Left lung (tissue), 10 donors: ENCODE data around the gene RPS6KB2. TPM values are rescaled to one million over a fixed set of nuclear protein-coding genes. Genes with fewer than 3 reads are reported as not detected.
A peak's percentile ranks its signal among the peaks of the same experiment; 100 is the strongest.

Experiments used
- ATAC-seq: fragments of 200-7000 bp; cut with Tn5 transposase; one replicate; pipeline ENCODE4 v1.9.1; 2020; ENCODE audit warnings: moderate library complexity
- DNase-seq, 4 donors: peaks; one replicate each; pipeline ENCODE4 v3.0.0-alpha.2; 2013 to 2020
- H3K27ac ChIP-seq, 2 donors: fragments of 200-600 bp; sonication (generic) in 1 of 2; one replicate each; pipeline versions ENCODE4 v1.5.0 to v1.8.0; 2020 to 2021
- H3K27me3 ChIP-seq, 2 donors: fragments of 200-600 bp; sonication (generic) in 1 of 2; one replicate each; pipeline versions ENCODE4 v1.5.0 to v1.8.0; 2020 to 2021
- H3K36me3 ChIP-seq, 2 donors: fragments of 200-600 bp; sonication (generic) in 1 of 2; one replicate each; pipeline versions ENCODE4 v1.5.0 to v1.8.0; 2020 to 2021
- H3K4me1 ChIP-seq, 2 donors: fragments of 200-600 bp; one replicate each; pipeline ENCODE4 v1.8.0; 2021
- H3K4me3 ChIP-seq, 2 donors: fragments of 200-600 bp; sonication (generic) in 1 of 2; one replicate each; pipeline versions ENCODE4 v1.5.0 to v1.8.0; 2020 to 2021; ENCODE audit warnings: mild to moderate bottlenecking in 1 of 2
- H3K9me3 ChIP-seq, 2 donors: fragments of 200-600 bp; sonication (generic) in 1 of 2; one replicate each; pipeline versions ENCODE4 v1.5.0 to v1.8.0; 2020 to 2021
- intact Hi-C, 2 donors: fragments of 100-400 bp; cut with DNase I; formaldehyde crosslinking; loops; one replicate each; pipeline versions ENCODE4 v1.11.2 to v1.14.2; 2022
- polyA plus RNA-seq, 6 donors: library from polyadenylated mRNA; unstranded; fragments of 120-200 nt; gene quantifications; one replicate each; pipeline ENCODE4 v1.2.1, GENCODE V29; 2013; ENCODE audit not compliant: insufficient read length in 6 of 6
- total RNA-seq, 2 donors: library from RNA; stranded (reverse); fragmentation: NEBNext Ultra II Directional; extraction: Animal tissue kit (Norgen Biotek cat#: 25700); gene quantifications; one replicate each; pipeline ENCODE4 v1.2.1, GENCODE V29; 2021
- TF ChIP-seq, protein P1 (sequence below), 2 donors: fragments of 200-600 bp; sonication (generic) in 1 of 2; IDR thresholded peaks; one replicate each; pipeline versions ENCODE4 v1.5.0 to v1.8.0; 2021; ENCODE audit warnings: antibody characterized with exemption in 2 of 2
- donor health status: DM: no; HTN: yes; CAD: no.
- donor health status: DM: no; HTN: no; CAD: no.

RPS6KB2 gene
- total and polyA plus RNA-seq, 8 donors: 37.7 to 47.0 (median 42.0) TPM

DNA sequence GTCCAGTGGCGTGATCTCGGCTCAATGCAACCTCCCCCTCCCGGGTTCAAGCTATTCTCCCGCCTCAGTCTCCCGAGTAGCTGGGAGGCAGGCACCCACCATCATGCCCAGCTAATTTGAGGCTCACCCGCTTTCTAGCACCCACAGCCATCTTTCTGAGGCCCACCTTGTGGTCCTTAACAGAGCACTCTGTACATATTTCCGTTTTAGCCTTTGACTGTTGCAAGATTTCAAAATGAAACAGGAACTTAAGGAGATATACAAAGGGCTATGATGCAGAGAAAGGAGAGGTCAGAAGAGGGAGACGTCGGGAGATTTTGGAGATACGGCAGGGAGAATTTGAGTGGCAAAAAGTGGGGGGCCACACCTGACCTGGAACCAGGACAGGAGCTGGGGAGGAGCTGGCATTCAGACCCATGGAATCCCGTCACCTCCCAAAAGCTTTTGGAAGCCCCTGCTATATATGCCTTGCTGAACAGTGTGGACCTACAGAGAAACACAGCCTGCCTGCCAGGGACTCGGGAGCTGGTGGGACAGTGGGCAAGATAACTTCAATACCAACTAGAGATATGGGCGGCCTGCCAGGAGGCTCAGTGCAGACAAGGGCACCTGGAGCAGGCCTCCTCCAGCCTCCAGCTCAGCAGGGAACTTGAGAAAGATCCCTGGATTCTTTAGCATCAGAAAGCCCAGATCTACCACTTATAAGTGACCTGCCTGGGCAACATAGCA is 46.9 kb upstream of the RPS6KB2 start:
- intact Hi-C loops: no loop called here
- Histone ChIP-seq H3K27ac (peak overlapping the region in 1 of 2 donors; percentile 80), H3K27me3 (no peaks in the 10 kb centered on the region), H3K4me3 (no peak overlapping the region), H3K9me3 (no peaks in the 10 kb centered on the region), H3K36me3 (no peaks in the 10 kb centered on the region), H3K4me1 (peaks cover 4 to 32% of the 10 kb centered on the region in 2 donors)
- TF ChIP-seq, protein P1, sequence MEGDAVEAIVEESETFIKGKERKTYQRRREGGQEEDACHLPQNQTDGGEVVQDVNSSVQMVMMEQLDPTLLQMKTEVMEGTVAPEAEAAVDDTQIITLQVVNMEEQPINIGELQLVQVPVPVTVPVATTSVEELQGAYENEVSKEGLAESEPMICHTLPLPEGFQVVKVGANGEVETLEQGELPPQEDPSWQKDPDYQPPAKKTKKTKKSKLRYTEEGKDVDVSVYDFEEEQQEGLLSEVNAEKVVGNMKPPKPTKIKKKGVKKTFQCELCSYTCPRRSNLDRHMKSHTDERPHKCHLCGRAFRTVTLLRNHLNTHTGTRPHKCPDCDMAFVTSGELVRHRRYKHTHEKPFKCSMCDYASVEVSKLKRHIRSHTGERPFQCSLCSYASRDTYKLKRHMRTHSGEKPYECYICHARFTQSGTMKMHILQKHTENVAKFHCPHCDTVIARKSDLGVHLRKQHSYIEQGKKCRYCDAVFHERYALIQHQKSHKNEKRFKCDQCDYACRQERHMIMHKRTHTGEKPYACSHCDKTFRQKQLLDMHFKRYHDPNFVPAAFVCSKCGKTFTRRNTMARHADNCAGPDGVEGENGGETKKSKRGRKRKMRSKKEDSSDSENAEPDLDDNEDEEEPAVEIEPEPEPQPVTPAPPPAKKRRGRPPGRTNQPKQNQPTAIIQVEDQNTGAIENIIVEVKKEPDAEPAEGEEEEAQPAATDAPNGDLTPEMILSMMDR (IDR thresholded peaks at IDR 0.05): no peak
- ATAC-seq (peak; percentile 4), DNase-seq (no peak)

DNA sequence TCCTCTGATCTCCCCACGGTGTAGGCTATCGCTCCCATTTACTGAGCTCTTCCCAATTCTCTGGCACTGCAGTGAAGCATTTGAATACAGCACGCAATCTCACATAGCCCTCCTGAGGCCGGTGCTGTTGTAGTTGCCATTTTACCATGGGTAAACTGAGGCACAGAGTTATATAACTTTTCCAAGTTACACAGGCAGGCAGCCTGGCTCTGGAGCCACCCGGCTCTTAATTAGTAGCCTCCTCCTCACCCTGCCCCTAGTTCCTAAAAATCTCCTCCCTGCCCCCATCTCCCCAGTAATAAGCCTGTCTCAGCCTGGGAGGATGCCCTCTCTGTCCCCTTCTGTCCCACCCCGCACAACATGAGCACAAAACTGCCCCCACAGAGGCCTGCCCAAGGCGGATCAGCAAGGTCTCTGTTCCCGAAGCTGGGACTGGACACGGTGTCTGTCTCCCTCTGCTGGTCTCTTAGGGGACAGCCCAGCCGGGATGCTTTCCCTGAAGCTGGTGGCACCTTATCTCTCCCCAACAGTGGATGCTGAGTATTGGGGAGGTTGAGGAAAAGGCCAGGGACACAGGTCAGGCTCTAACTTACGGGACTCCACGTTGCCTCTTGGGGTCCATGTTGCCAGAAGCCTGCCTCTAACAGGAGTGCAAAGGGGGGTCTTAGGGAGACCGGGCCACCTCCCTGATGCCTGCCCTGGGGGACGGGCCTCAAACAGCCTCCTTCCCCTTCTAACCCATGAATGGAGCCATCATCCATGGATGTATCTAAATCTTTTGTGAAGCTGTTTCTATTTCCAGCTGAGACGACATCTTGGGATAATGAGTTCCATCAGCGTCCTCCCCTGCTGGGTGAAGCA is 45.8 kb upstream of the RPS6KB2 start:
- intact Hi-C loops: no loop called here

DNA sequence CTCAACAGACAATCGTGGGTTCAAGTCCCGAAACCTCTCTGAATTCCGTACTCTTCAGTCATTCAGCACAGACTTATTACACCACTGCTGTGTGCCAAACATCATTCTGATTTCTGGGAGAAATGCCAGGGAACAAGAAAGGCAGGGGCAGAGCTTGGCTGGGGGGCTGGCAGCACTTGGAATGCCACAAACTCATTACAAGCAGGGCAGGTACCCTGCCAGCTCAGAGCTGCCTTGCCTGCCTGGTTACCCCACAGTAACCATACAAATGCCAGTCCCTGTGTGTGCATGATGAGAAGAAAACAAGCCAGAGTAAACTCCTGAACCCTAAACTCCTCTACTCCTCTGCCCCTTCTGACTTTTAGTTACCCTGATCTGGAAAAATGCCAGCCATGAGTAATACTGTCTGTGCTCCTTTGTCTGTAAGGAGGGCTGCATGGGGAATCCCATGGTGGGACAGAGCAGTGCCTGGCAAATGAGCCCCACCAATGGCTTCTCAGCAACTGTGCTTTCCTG is 43.4 kb upstream of the RPS6KB2 start:
- intact Hi-C loops: loop anchor here in 1 of 2 donors (5.0 kb wide), 1 partner anchor 33 kb away; the partner anchor contains the start of gene POLD4
- ATAC-seq: peak; percentile 10
- Histone ChIP-seq H3K9me3 (no peaks in the 10 kb centered on the region), H3K4me3 (no peak overlapping the region), H3K36me3 (no peaks in the 10 kb centered on the region), H3K27me3 (no peaks in the 10 kb centered on the region), H3K4me1 (peaks cover 4 to 22% of the 10 kb centered on the region in 2 donors), H3K27ac (no peak overlapping the region)
- TF ChIP-seq, protein P1 (IDR thresholded peaks at IDR 0.05): no peak
- no peak for DNase-seq

More for the DNA sequence above, 45.8 kb upstream of the RPS6KB2 start:
- H3K4me3 ChIP-seq: no peak overlapping the region
- TF ChIP-seq, protein P1 (IDR thresholded peaks at IDR 0.05): peak; percentile 93 to 97
- H3K27me3 ChIP-seq: no peaks in the 10 kb centered on the region
- H3K27ac ChIP-seq: peak overlapping the region in 1 of 2 donors; percentile 80
- H3K4me1 ChIP-seq: peaks cover 4 to 32% of the 10 kb centered on the region in 2 donors
- ATAC-seq (peak; percentile 91), DNase-seq (peak in 3 of 4 donors; percentile 79 to 91 (median 83))
- no peaks in the 10 kb centered on the region for H3K36me3 ChIP-seq
- H3K9me3 ChIP-seq: no peaks in the 10 kb centered on the region

DNA sequence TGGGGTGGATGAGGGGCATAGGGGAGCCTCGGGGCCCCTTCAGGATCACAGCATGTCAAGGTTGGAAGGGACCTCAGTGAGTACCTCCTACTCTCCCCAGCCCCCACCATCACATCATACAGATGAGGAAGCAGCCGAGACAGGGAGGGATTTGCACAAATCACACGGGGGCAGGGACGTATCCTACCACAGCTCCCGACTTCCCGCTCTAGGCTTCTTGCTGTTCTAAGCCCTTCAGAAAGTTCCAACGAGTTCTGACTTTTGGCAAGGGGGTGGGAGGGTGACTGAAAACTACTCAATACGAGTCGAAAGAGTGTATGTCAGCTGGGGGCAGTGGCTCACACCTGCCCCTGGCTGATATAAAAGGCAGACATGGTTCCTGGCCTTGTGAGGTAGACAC is 41.2 kb upstream of the RPS6KB2 start:
- H3K4me1 ChIP-seq: peaks cover 4 to 15% of the 10 kb centered on the region in 2 donors
- DNase-seq (no peak), ATAC-seq (no peak)
- intact Hi-C loops: loop anchor here in 1 of 2 donors (5.0 kb wide), 1 partner anchor 35 kb away; the partner anchor contains the start of gene POLD4
- H3K27me3 ChIP-seq: no peaks in the 10 kb centered on the region
- TF ChIP-seq, protein P1 (IDR thresholded peaks at IDR 0.05): no peak
- H3K36me3 ChIP-seq: no peaks in the 10 kb centered on the region
- H3K9me3 ChIP-seq: no peaks in the 10 kb centered on the region
- no peak overlapping the region for H3K27ac ChIP-seq
- H3K4me3 ChIP-seq: no peak overlapping the region
